ENCODE measurements around the gene TMED9. TPM values are rescaled to one million over a fixed set of nuclear protein-coding genes. Genes with fewer than 3 reads are reported as not detected.

The TMED9 gene
- total and polyA plus RNA-seq, 10 of the 15 experiments (the other 5 are each of a cell fraction or from before 2014, with no cell fraction given) = 35.7 to 144 (median 105) TPM

DNA sequence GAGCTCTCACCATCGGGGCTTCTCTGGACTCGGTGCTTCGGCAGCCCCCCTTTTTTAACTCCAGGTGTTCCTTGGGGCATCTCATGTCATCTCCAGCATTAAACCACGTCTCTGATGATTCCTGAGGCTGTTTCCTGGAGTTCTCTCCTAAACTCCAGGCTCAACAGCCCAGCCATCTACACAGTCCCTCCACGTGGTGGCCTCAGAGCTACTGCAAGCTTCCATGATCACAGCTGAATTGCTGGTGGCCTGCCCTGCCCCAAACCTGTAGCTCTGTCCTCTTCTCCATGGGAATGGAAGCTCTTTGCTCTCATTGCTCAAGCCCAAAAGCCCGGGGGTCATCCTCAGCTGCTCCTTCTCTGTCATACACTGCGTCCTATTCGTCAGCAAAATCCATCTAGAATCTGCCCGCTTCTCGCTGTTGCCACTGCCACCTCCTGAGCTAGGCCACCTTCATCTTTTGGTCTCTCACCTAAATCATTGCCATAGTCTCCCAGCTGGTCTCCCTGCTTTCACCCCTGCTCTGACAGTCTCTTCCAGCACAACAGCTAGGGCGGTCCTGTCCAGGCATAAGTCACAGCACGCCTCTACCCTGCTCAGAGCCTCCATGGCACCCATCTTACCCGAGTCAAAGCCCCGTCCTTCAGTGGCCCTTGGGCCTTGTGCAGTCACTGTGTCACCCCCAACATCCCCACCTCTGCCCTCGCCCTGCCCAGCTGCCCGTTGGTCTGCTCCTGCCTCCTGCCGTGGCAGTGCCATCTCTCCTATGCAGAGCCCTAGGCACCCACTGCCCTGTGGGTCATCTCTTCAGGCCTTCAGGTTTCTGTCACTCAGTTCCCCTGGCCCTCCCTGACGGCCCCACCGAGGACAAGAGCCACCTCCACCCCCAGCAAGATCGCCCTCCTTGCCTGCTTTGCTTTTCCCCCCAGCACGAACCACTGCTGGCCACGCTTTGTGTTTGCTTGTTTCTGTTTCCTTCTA lies 14.4 kb downstream of the TMED9 start:
- H3K36me3 ChIP-seq (ENCODE audit: control insufficient read depth in 2 of 2, insufficient read depth in 2 of 2, low read length in 1 of 2) = peaks cover 0 to 4% of the 10 kb centered on the region in 2 experiments; a peak in 2 of 4 replicates
- no peak overlapping the region for H3K4me2 ChIP-seq (ENCODE audit: control insufficient read depth, insufficient read depth)
- no TSS peak for BruUV-seq (replicated peaks)
- intact Hi-C loops (cut with micrococcal nuclease; ENCODE audit: unreplicated experiment) (no loop called here), in situ Hi-C loops (cut with MboI) (loop anchor here (10.0 to 25.0 kb wide), 3 partner anchors 458 to 1569 kb away; no protein-coding TSS in a partner anchor)
- H3K79me2 ChIP-seq (ENCODE audit: control insufficient read depth, insufficient read depth, low read length) = no peaks in the 10 kb centered on the region
- no peak overlapping the region for H3K9ac ChIP-seq (ENCODE audit: control insufficient read depth, insufficient read depth, low read length)
- no peak overlapping the region for H3K4me3 ChIP-seq
- no peaks in the 10 kb centered on the region for H4K20me1 ChIP-seq (ENCODE audit: control insufficient read depth, insufficient read depth)
- TF ChIP-seq ZNF384 (IDR thresholded peaks at IDR 0.05; ENCODE audit: borderline replicate concordance, low read depth, low read length) = no peak
- no peak for TF ChIP-seq MYC (IDR thresholded peaks at IDR 0.05; ENCODE audit: insufficient read depth, insufficient read length, insufficient replicate concordance, low read length, severe bottlenecking)
- no peak for TF ChIP-seq HDGF (IDR thresholded peaks at IDR 0.05)
- no peak for TF ChIP-seq SIX5 (IDR thresholded peaks at IDR 0.05; ENCODE audit: low read depth, low read length, severe bottlenecking)
- no peak for TF ChIP-seq ZZZ3 (IDR thresholded peaks at IDR 0.05; ENCODE audit: control insufficient read depth, insufficient read length, low read depth)
- TF ChIP-seq POLR2A (IDR thresholded peaks at IDR 0.05; ENCODE audit: low read depth, low read length) = 0 out of 2 replicates have a peak, but pooled peaks have one; percentile 5
- no peak for TF ChIP-seq NFYA (IDR thresholded peaks at IDR 0.05; ENCODE audit: borderline replicate concordance, low read depth, low read length)
- TF ChIP-seq, protein P1, sequence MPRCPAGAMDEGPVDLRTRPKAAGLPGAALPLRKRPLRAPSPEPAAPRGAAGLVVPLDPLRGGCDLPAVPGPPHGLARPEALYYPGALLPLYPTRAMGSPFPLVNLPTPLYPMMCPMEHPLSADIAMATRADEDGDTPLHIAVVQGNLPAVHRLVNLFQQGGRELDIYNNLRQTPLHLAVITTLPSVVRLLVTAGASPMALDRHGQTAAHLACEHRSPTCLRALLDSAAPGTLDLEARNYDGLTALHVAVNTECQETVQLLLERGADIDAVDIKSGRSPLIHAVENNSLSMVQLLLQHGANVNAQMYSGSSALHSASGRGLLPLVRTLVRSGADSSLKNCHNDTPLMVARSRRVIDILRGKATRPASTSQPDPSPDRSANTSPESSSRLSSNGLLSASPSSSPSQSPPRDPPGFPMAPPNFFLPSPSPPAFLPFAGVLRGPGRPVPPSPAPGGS (IDR thresholded peaks at IDR 0.05; ENCODE audit: borderline replicate concordance, insufficient read depth, low read depth, low read length, poor library complexity, severe bottlenecking) = no peak
- H3K27ac ChIP-seq (ENCODE audit: control insufficient read depth, insufficient read depth) = no peak overlapping the region
- FAIRE-seq = no peak
- ChIA-PET POLR2A (interaction anchor here (0.5 kb wide), 1 partner anchor 14 kb away, joined by 6 read pairs; no protein-coding TSS in a partner anchor), CTCF (interaction anchor here (0.6 to 0.9 kb wide), 2 partner anchors 16 to 621 kb away, joined by 3 read pairs; no protein-coding TSS in a partner anchor), SMC1A (ENCODE audit: uncharacterized antibody, unreplicated experiment) (no interaction called here), RAD21 (ENCODE audit: unreplicated experiment) (no interaction called here)
- no peak for DNase-seq (ENCODE audit: low read depth, low spot score)
- no peak overlapping the region for H2AFZ ChIP-seq (ENCODE audit: control insufficient read depth, low read depth, low read length)
- H3K9me3 ChIP-seq (replicated peaks; ENCODE audit: control insufficient read depth, insufficient read depth, low read length) = no peaks in the 10 kb centered on the region
- ATAC-seq = no peak
- no peaks in the 10 kb centered on the region for H3K4me1 ChIP-seq (ENCODE audit: control insufficient read depth, insufficient read depth, low read length)
- 80% methylated on average over 22 of the region's 22 CpGs for WGBS (ENCODE audit: insufficient coverage, insufficient replicate concordance, low lambda C conversion rate, missing lambda C conversion rate)
- H3K27me3 ChIP-seq (replicated peaks in 1 of 2; ENCODE audit: control insufficient read depth in 2 of 2, insufficient read depth in 2 of 2, low read length in 1 of 2) = no peaks in the 10 kb centered on the region
